HG02763 (cell line): ENCODE results near the gene NKAIN4.
"Not testable (repeated sequence)": the region's sequence is repeated elsewhere in the genome, so short reads cannot be mapped to it uniquely, and the experiment has no call there.

Experiments
- ATAC-seq: cut with Tn5 transposase; IDR thresholded peaks from one replicate; pipeline ENCODE4 v1.9.1; 2021; ENCODE audit warnings: mild to moderate bottlenecking, moderate library complexity; ENCODE audit not compliant: unreplicated experiment

NKAIN4 gene

GRCh38 chr20:63238514-63239125 lies 15.6 kb downstream of the NKAIN4 start:
- no peak for ATAC-seq

GRCh38 chr20:63238031-63238430 lies 16.2 kb downstream of the NKAIN4 start:
- ATAC-seq = no peak

GRCh38 chr20:63236116-63236837 lies 18.0 kb downstream of the NKAIN4 start:
- no peak for ATAC-seq

GRCh38 chr20:63235399-63235983 lies 18.8 kb downstream of the NKAIN4 start, which contains the start of gene BIRC7:
BIRC7 (plus strand) TSS chr20:63235905; CDS start chr20:63236097, 192 bp downstream.
- ATAC-seq = no peak

- ATAC-seq = no peak
Measured at GRCh38 chr20:63234693-63235398, 19.4 kb downstream of the NKAIN4 start.

- no peak for ATAC-seq
Measured at GRCh38 chr20:63233924-63234323, 20.3 kb downstream of the NKAIN4 start.

GRCh38 chr20:63233061-63233344 lies 21.3 kb downstream of the NKAIN4 start:
- no peak for ATAC-seq

GRCh38 chr20:63232235-63233060 lies 21.8 kb downstream of the NKAIN4 start:
- ATAC-seq = no peak

- no peak for ATAC-seq
Measured at GRCh38 chr20:63230800-63231268, 23.4 kb downstream of the NKAIN4 start.

- ATAC-seq = no peak
Measured at GRCh38 chr20:63228806-63229205, 25.5 kb downstream of the NKAIN4 start.

GRCh38 chr20:63227260-63227659 lies 27.0 kb downstream of the NKAIN4 start:
- ATAC-seq = no peak

GRCh38 chr20:63226042-63226943 lies 28.0 kb downstream of the NKAIN4 start:
- ATAC-seq = no peak

GRCh38 chr20:63225082-63225454 lies 29.2 kb downstream of the NKAIN4 start:
- ATAC-seq = no peak

- ATAC-seq = no peak
Measured at GRCh38 chr20:63224412-63225081, 29.7 kb downstream of the NKAIN4 start.

- ATAC-seq = no peak
Measured at GRCh38 chr20:63223826-63224207, 30.4 kb downstream of the NKAIN4 start.

GRCh38 chr20:63223121-63223825 lies 31.0 kb downstream of the NKAIN4 start:
- no peak for ATAC-seq

GRCh38 chr20:63222541-63222940 lies 31.7 kb downstream of the NKAIN4 start:
- no peak for ATAC-seq

GRCh38 chr20:63221400-63222053 lies 32.7 kb downstream of the NKAIN4 start:
- ATAC-seq = not testable (repeated sequence)
